ENCODE results near the gene MYPN.

The MYPN gene

GRCh38 chr10:68092512-68092911 lies 16.8 kb upstream of the MYPN start:
- DNase-seq: no peak

- no peak for DNase-seq
Measured at GRCh38 chr10:68095153-68095552, 14.1 kb upstream of the MYPN start.

DNA sequence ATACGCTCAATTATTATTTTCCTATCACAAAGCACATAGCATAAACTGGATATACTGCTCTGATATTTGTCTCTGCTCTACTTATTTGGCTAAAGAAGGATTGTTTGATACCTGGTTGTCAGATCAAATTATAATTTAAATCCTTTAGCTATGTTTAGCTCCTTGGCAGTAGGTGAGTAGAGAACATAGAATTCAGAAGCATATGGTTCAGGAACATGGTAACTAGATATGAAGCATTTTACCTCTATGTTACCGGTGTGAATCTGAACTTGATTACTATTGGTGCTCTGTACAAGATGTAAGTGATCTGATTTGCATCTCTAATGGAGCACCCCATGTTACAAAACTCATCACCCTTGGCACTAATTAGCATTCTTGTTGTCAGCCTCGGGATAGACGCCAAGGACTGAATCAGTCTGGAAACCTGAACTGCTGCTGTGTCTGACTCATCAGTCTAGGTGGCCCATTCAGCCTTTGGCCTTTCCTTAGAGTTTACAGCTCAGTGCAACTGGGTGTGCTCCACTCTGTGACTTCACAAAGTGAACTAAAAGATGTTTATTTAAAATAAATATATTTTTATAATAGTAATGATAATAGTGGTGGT lies 12.3 kb upstream of the MYPN start:
- no peak for DNase-seq

GRCh38 chr10:68099736-68100135 lies 9.6 kb upstream of the MYPN start:
- DNase-seq: no peak

GRCh38 chr10:68101066-68101465 lies 8.2 kb upstream of the MYPN start:
- DNase-seq: no peak

- no peak for DNase-seq
Measured at GRCh38 chr10:68103261-68103878, 5.9 kb upstream of the MYPN start.

DNA sequence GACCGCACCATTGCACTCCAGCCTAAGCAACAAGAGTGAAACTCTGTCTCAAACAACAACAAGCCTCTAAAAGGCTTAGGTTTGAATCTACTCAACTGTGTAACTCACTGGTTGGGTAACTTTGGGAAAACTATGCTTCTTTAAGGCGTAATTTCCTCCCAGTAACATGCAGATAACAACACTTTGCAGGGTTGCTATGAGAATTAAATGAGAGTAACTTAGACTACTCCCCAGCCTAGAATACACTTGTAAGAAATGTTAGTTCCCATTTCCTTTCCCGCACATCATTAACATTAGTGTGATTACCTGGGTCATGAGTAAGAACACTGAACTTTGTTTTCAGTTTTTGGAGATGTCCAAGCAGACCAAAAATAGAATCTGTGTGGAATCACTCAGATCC lies 5.4 kb upstream of the MYPN start:
- no peak for DNase-seq

DNA sequence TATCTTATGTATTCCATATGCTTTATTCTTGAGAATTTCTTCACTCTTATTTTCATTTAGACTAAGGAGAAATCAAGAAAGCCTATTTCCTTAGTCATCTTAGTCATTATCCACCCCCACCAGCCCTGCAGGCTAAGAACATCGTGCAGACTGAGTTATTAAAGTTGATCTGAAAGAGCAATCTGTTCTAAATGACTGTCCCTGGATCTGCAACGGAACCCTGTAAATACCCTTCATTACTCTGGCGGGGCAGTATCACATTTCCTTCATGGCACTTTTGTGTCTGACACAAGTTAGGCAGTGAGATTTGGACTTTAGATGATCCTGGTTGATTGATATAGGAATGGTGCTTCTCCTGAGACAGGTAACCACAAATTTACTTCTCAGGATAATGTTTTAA lies 3.5 kb upstream of the MYPN start:
- no peak for DNase-seq

- DNase-seq: no peak
Measured at GRCh38 chr10:68106656-68107055, 2.6 kb upstream of the MYPN start.

- no peak for DNase-seq
Measured at GRCh38 chr10:68107651-68108050, 1.6 kb upstream of the MYPN start.

DNA sequence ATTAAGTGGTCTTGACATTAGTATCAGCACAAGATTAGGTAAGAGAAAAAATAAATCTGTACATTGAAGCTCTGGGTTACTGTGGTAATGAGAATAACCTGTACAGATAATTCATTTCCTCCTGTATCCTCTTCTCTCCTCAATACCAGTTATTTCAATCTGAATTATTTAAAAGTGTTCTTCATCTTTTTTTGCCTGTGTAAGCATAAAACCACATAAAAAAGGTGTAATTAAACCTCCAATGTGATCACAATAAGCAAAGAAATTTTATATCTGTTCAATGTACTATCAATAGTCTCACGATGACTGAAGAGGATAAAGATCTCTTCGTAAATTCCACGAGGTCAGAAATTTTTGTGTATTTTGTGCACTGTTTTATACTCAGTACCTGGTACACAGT lies 1.2 kb upstream of the MYPN start:
- no peak for DNase-seq

- DNase-seq: no peak
Measured at GRCh38 chr10:68108653-68109052, 635 bp upstream of the MYPN start.

DNA sequence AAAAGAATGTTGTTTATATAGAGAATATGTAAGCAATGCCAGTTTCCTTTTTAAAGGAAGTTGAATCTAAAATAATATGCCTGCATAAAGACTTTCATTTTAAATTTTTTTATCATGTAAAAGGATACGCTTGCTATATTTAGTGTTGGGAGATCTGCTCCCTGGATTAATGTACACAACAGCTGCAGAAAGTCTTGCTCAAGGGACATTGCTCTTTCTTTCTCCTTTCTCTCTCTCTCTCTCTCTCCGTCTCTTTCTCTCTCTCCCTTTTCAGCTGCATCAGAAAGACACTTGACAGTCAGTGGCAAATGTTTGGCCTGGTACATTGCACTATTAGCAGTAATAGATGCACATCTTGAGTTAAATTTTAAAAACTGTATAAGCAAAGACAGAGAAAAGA lies 739 bp downstream of the MYPN start:
- DNase-seq: no peak

DNA sequence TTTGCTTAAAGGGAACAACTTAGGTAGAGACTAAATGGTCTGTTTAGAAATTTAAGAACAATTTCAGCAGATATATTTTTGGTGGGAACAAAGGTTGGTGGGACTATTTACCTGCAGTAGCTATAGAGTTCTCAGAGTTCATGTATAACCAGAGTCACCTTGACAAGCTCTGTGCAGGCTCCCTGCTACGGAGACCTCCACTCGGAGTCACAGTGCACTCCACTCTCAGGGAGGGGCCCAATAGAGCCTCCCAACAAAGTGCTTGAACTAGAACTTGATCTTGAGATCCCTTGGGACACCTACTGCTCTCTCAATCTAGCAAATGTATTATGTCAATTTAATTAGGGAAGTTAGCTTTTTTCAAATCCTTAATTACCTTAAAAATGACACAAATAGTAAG lies 2.3 kb downstream of the MYPN start:
- DNase-seq: no peak

DNA sequence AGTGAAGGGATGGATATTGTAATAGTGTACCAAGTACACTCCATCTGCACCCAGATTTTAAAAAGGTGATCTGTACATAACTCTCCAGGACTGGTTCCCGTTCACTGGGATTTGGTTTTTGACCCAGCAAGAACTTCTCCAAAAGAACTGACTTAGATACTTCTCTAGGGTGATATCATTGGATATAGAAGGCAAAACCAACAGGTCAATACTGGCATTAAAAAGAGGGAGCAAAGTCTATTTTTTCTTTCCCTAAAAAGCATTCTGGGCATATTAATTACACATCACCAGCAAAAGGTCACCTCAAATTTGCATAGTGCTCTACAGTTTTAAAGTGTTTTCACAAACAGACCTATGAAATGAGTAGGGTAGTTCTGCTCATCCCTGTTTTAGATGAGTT lies 3.5 kb downstream of the MYPN start:
- no peak for DNase-seq

- no peak for DNase-seq
Measured at GRCh38 chr10:68118657-68119056, 9.4 kb downstream of the MYPN start.

DNA sequence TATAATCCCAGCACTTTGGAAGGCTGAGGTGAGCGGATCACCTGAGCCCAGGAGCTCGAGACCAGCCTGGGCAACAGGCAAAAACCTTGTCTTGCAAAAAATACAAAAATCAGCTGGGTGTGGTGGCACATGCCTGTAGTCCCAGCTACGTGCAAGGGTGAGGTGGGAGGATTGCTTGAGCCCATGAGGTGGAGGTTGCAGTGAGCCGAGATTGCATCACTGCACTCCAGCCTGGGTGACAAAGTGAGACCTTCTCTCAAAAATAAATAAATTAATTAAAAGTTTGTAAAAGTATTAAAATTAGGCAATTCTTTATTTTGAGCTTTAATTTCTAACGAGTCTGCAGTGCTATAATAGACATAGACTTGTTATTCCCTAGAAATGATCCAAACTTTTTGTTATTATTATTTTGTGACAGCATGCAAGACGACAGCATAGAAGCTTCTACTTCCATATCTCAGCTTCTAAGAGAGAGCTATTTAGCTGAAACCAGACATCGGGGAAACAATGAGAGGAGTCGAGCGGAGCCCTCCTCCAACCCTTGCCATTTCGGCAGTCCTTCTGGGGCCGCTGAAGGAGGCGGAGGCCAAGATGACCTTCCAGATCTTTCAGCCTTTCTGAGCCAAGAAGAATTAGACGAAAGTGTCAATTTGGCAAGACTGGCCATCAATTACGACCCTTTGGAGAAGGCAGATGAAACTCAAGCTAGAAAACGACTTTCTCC lies 11.9 kb downstream of the MYPN start:
- no peak for DNase-seq

- no peak for DNase-seq
Measured at GRCh38 chr10:68121852-68122251, 12.6 kb downstream of the MYPN start.

GRCh38 chr10:68124718-68125117 lies 15.4 kb downstream of the MYPN start:
- DNase-seq: no peak

GRCh38 chr10:68125772-68126171 lies 16.5 kb downstream of the MYPN start:
- DNase-seq: no peak

GRCh38 chr10:68128015-68128414 lies 18.7 kb downstream of the MYPN start:
- DNase-seq: no peak

DNA sequence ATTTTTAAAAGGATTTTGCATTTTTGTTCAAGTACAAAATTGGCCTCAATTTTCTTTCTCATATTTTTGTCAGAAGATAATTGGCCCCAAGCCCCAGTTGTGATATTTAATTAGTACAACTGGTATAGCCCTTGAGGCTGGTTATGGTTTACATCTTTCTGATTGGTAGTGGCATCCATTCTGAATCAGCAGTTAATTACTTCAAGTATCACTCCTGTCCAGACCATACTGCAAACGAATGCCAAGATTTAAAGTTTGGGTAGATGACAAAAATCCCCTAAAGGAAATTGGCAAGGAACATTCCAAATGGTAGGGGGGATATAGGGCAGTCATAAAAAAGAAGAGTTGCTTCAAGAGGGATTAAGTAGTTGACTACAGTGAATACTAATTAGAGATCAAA lies 23.1 kb downstream of the MYPN start:
- no peak for DNase-seq

GRCh38 chr10:68133523-68133922 lies 24.2 kb downstream of the MYPN start:
- no peak for DNase-seq

DNA sequence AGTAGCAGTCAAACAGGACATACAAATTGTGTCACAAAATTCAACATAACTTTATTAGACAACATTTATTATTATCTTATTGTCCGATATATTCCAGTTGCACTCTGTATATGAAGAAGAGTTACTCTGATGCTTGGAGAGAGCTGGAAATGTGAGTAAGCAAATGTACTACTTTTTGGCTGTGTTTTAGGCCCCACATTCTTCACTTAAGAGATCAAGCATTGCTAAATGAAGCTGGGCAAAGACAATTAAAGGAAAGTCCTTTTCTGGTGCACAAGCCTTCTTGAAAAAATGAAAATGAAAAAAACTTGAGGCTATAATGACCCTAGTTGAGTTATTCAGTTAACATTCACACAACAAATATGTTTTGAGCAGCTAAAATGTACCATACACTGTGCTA lies 26.1 kb downstream of the MYPN start:
- DNase-seq: no peak

All from CD4-positive, alpha-beta T cell treated with Interleukin-6 for 4 hours (primary cell).